Dermis microvascular lymphatic vessel endothelial cell (primary cell): ENCODE measurements around the gene ADCY1. TPM values are rescaled to one million over a fixed set of nuclear protein-coding genes. Genes with fewer than 3 reads are reported as not detected.

Experiments
- DNase-seq, 2 donors: peaks; one replicate each; pipeline versions ENCODE4 v3.0.0 to v3.0.0-alpha.2; 2010; ENCODE audit warnings: low read depth in 2 of 2
- total RNA-seq: library from RNA; depleted of rRNA; stranded (reverse); fragments of >200 nt; gene quantifications from 2 replicates; pipeline ENCODE4 v1.2.1, GENCODE V29; 2014

ADCY1 gene
- total RNA-seq, 1 donor from 2014 or later: 0.51 TPM

DNA sequence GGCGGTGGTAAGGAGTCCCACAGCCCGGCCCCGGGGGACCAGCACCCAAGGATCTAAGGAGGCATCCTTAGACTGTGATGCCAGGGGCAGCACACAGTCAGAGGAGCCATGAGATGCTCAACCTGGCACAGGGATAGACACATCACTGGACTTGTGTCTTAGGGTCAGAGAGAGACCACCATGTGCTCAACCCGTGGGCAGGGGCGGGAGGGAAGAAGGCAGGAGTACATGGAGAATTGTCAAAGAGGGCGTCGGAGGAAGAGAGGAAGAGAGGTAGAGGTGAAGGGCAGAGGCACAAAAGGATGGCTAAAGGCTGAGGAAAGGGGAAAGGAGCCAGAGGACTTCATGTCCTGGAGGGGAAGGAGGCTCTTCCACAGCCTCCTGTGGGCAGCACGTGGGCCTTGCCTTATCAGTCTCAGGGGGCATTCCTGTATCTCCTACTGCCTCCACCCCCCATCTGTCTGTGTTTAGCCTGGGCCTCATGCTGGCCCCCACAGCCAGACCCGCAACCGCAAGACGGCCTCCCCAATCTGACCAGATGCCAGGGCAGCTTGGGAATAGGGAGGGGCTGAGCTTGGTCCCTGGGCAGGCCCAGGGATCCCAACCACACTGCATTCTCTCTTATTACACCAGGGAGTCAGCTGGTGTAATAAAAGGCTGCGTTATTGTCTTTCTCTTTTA is 2.2 kb downstream of the ADCY1 start:
- no peak for DNase-seq

- no peak for DNase-seq
Observed at GRCh38 chr7:45578022-45578421, 3.9 kb downstream of the ADCY1 start.

DNA sequence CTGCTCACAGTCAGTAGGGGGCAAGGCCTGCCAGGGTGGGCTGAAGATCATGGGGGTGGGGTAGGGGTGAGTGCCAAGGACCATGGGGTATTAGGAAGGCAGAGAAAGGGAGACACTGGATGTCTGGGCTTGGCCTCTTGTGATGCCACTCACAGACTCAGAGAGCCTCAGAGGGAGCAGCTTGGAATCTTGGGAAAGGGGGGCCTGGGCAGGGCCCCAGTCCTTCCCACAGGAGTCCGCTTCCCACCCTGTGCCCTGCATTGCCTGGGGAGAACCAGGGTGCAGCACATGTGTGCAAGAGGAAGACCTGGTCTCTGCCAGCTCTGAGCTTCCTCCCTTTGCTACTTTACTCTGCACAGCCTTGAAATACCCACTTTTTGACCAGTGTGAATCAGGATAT is 4.3 kb downstream of the ADCY1 start:
- no peak for DNase-seq

- DNase-seq: no peak
Observed at GRCh38 chr7:45579391-45579801, 5.2 kb downstream of the ADCY1 start.

GRCh38 chr7:45580053-45580872 is 6.1 kb downstream of the ADCY1 start:
- no peak for DNase-seq

DNA sequence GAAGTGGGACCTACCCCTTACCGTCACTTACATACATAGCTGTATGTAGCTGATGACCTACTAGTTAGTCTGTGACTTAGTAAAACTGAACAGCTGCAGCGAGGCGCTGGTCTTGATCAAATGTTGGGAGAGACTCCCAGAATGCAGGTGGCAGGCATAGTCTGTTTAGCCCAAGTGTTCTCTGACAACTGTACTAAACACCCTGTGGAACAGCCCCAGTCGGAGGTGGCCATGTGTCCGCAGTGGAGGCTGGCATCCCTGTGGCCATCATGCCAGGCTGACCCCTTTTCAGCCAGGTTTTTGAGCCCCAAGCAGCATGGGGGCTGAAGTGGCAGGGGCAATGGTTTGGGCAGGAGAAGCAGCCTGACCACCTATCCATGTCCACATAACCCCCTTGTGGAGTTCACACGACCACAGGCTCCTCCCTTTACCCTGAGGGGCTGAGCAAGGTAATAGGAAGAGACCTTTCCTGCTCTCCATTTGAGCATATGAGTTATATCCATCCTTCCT is 7.2 kb downstream of the ADCY1 start:
- no peak for DNase-seq

- no peak for DNase-seq
Observed at GRCh38 chr7:45582136-45582749, 8.1 kb downstream of the ADCY1 start.

GRCh38 chr7:45582868-45583277 is 8.7 kb downstream of the ADCY1 start:
- no peak for DNase-seq

DNA sequence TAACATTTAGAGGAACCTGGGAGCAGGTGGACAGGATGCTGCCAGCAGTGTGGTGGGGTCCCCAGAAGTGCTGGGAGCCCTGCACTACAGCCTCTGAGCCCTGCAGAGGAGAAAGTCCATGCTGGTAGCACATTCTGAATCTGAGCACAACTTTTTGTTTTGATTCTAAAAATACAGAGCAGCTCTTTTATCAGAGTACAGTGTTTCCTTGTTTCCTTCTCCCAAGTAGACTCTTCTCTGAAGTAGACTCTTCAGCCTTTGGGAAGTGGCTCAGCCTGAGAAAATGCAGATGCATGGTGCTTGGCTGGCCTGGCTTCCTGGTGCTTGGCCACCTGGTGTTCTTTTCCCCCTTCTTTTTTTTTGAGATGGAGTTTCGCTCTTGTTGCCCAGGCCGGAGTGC is 9.1 kb downstream of the ADCY1 start:
- no peak for DNase-seq

GRCh38 chr7:45584261-45585210 is 10.4 kb downstream of the ADCY1 start:
- no peak for DNase-seq

- no peak for DNase-seq
Observed at GRCh38 chr7:45585628-45586027, 11.5 kb downstream of the ADCY1 start.

GRCh38 chr7:45586542-45587520 is 12.7 kb downstream of the ADCY1 start:
- DNase-seq: no peak

DNA sequence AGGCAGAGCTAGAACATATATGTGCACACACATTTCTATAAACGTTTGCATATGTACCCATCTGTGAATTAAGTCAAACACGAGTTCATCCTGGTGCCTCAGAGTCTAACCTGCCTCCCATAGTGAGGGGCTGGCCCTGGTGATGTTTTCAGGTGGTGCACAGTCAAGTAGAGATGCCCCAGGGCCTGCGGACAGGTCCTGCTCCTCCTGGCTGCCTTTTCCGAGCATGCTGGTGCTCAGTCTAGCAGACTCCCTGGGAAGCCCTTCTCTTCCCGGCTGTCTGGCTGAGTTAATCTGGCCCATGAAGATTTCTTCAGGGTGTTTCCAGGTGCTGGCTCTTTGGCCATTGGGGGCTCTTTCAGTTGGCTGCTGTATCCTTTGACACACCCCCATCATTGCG is 14.3 kb downstream of the ADCY1 start:
- DNase-seq: no peak

- no peak for DNase-seq
Observed at GRCh38 chr7:45589061-45589460, 14.9 kb downstream of the ADCY1 start.

DNA sequence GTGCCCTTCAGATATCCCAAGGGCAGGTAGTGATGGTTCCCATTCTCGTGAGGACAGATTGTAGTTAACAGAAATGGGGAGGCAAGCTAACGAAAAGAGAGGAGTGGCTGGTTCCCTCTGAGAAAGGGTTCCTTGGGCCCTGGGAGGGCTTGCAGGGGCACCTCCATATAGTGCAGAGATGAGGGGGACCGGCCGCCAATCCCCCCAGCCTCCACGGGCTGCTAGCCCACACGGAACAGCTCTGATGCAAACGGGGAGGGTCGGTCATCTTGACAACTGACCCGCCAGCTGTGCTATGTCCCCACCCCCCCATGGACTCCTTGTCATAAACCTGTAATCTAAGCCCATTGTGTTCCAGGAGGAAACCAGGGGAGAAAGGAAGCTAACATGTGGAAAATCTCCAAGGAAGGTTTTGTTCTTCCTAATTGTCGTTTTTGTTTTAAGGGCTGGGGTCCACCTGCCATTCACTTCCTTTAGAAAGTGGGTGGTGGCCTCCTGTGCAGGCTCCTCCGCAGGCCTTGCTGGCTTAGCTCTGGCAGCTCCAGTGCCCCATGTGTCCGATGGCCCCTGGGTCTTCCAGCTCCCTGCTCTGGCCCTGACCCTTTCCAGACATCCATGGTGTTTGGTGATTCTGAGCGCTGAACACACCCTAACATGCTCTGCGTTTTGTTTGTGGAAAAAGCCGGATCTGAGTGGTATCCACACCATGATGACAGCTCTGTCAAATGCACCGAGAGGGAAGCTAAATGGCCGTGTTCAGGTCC is 15.9 kb downstream of the ADCY1 start:
- DNase-seq: no peak

- no peak for DNase-seq
Observed at GRCh38 chr7:45590679-45591057, 16.5 kb downstream of the ADCY1 start.

- no peak for DNase-seq
Observed at GRCh38 chr7:45591101-45591906, 17.1 kb downstream of the ADCY1 start.

DNA sequence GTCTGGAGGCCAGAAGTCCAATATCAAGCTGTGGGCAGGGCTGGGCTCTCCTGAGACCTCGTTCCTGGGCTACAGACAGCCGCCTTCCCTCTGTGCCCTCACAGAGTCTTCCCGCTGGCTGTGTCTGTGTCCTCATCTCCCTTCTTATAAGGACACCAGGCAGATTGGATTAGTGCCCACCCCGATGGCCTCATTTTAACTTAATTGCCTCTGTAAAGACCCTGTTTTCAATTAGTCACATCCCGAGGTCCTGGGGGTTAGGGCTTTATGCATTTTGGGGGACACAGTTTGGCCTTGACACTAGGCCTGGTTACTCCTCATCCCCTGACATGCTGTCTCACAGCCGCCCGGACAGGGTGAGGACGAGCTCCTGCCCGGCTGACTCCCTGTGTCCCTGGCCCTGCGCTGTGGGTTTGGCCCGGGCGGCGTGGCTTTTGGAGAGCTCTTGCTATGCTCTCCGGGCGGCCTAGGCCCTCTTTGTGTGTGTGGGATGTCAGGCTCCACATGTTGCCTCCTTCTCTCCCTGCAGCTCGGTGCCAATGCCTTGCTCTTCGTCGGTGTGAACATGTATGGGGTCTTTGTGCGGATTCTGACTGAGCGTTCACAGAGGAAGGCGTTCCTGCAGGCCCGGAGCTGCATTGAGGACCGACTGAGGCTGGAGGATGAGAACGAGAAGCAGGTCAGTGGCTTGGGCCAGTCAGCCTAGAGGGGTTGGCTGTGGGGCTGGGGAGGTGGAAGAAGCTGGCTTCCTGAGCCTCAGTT is 18.2 kb downstream of the ADCY1 start:
- no peak for DNase-seq
